ENCODE data around the gene VASH1. TPM values are rescaled to one million over a fixed set of nuclear protein-coding genes. Genes with fewer than 3 reads are reported as not detected.

Gene VASH1
- total RNA-seq, 1 donor from 2014 or later = 2.9 TPM

DNA sequence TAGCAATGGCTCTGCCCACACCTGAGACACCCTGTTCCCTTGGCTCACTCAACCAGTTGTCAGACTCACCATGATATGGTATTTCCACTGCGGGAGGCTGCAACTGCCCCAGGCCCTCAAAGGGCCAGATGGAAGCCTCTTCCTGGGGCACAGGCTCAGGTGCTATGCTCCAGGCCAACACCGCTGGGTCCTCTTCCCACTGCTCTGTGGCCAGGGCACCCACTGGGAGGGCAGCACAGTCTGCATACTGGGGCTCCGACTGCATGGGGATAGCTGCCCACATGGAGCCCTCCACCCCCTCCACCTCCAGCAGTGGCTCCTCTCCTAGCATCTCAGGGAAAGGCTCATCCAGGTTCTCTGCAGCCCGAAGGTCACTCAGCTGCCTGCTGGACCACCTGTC lies 47.7 kb downstream of the VASH1 start:
- DNase-seq (ENCODE audit: low read depth) = no peak
- TF ChIP-seq, protein P1, sequence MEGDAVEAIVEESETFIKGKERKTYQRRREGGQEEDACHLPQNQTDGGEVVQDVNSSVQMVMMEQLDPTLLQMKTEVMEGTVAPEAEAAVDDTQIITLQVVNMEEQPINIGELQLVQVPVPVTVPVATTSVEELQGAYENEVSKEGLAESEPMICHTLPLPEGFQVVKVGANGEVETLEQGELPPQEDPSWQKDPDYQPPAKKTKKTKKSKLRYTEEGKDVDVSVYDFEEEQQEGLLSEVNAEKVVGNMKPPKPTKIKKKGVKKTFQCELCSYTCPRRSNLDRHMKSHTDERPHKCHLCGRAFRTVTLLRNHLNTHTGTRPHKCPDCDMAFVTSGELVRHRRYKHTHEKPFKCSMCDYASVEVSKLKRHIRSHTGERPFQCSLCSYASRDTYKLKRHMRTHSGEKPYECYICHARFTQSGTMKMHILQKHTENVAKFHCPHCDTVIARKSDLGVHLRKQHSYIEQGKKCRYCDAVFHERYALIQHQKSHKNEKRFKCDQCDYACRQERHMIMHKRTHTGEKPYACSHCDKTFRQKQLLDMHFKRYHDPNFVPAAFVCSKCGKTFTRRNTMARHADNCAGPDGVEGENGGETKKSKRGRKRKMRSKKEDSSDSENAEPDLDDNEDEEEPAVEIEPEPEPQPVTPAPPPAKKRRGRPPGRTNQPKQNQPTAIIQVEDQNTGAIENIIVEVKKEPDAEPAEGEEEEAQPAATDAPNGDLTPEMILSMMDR (conservative IDR thresholded peaks at IDR 0.05; ENCODE audit: low read depth, low read length) = no peak
- no peak overlapping the region for H3K4me3 ChIP-seq (ENCODE audit: low read depth, low read length)

DNA sequence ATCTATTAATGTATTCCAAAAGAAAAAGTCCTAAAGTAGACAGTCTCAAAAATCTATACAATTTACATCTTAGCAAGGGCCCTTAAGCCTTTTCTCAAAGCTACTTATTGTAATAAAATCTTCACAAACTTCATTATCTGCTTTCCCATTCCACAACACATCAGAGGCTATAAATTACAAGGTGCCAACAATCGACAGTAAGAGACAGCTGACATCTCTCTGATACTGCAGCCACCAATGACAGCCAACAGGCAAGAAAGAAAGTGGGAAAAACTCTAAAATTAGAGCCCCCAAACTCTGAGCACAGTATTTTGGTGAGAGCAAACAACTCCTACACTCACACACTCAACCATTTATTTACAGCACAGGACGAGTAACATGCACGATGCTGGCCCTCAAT lies 49.3 kb downstream of the VASH1 start:
- TF ChIP-seq, protein P1 (conservative IDR thresholded peaks at IDR 0.05; ENCODE audit: low read depth, low read length) = no peak
- no peak for DNase-seq (ENCODE audit: low read depth)
- H3K4me3 ChIP-seq (ENCODE audit: low read depth, low read length) = no peak overlapping the region

DNA sequence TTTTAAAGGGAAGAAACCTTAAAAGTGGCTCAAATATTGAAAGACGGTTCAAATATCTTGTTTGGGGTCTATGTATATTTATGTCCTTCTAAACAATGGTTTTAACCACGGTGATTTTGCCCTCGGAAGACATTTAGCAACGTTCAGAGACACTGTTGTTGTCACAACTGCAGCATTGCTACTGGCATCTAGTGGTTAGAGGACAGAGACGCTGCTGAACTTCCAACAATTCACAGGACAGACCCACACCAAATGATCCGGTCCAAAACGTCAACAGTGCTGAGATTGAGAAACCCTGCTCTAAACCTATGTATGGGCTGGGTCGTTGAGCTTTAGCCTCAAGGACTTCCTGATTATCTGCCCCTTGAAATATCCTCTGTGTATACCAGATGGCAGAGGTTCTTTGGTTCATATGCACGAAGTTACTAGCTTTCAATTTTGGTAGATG lies 49.7 kb downstream of the VASH1 start:
- H3K4me3 ChIP-seq (ENCODE audit: low read depth, low read length) = peak overlapping the region; percentile 93
- TF ChIP-seq, protein P1 (conservative IDR thresholded peaks at IDR 0.05; ENCODE audit: low read depth, low read length) = peak; percentile 55
- no peak for DNase-seq (ENCODE audit: low read depth)

DNA sequence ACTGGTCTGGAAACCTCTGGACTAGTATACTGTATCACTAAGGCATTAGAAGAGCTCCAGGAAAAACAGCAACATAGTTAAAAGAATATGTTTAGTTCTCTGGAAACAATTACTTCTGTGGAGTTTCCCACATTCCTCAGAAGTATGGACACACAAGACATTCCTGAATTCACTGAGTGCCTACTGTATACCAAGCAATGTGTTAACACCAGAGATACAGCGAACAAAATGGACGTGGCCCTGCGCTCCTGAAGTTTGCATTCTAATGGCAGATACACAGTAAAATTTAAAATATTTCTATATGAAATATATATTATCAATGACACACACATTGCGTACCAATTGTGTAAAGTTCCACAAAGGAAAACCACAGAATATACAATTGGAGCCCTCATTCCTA lies 50.3 kb downstream of the VASH1 start:
- no peak for DNase-seq (ENCODE audit: low read depth)
- TF ChIP-seq, protein P1 (conservative IDR thresholded peaks at IDR 0.05; ENCODE audit: low read depth, low read length) = no peak
- peak overlapping the region; percentile 93 for H3K4me3 ChIP-seq (ENCODE audit: low read depth, low read length)

DNA sequence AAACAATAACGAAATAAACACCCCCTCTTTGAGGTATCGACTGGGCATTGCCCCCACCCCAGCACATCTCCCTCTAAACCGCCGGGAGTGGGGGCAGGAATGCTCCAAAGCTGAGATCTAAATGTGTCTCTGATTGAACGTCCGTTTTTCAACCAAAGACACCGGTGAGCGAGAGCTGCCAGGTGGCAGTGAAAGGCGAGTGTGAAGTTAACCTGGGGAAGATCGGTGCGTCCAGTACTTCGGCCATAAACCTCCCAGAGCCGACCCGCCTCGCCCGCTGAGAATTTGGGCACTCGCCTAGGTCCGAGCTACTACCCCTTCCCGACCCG lies 50.8 kb downstream of the VASH1 start:
- TF ChIP-seq, protein P1 (conservative IDR thresholded peaks at IDR 0.05; ENCODE audit: low read depth, low read length) = no peak
- peak overlapping the region; percentile 93 for H3K4me3 ChIP-seq (ENCODE audit: low read depth, low read length)
- no peak for DNase-seq (ENCODE audit: low read depth)

DNA sequence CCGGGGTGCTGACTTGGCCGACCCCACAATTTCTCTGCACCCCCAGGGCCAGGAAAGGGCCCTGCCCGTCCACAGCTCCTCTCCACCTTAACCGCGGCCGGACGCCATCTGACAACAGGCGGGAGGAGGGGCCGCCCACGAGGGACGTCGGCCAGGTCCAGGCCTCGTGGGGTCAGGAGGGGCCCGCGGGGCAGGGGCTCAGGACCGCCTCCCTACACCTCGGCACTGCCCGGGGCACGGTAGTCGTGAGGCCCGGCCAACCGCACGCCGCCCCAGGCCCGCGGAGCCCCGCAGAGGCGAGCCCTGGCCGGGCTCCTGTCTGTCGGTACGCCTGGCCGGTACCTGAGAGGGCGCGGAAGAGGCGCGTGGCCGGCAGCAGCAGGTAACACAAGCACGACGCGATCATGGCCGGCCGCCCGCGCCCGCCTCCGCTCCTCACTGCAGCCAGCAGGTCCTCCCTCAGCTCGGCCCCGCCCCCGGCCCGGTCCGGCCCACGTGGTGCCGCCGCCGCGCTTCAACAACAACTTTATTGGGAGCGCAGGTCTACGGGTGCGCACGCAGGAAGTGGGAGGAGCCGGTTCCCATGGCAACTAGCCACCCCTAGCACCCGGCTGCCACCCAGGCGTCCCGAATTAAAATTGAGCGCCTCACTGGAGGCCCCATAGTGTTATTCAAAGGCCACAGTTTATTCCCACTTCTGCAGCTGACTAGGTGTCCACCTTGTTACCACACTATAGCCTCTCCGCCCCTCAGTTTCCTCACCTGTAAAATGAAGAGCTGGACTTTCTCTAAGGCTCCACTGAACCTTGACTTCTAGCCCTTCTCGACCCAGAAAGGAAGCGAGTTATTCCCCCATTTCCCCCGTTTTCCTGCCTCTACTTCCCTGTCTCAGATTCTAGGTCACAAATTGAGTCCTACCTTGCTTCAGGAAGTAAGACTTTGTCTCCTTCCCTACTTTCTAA lies 51.4 kb downstream of the VASH1 start, which contains the start of gene ANGEL1:
ANGEL1 (minus strand) TSS at position 461 of the 962 bp plus-strand sequence; CDS start at position 406, 55 bp downstream.
- peak within 1 kb of the TSS; percentile 93 for H3K4me3 ChIP-seq (ENCODE audit: low read depth, low read length)
- no peak for DNase-seq (ENCODE audit: low read depth)
- TF ChIP-seq, protein P1 (conservative IDR thresholded peaks at IDR 0.05; ENCODE audit: low read depth, low read length) = no peak
